CD4-positive, CD25-positive, alpha-beta regulatory T cell (primary cell): ENCODE data around the gene MBD3L5. TPM values are rescaled to one million over a fixed set of nuclear protein-coding genes. Genes with fewer than 3 reads are reported as not detected.

Experiments used
- ATAC-seq, 2 donors: fragments of 150-1000 bp; cut with Tn5 transposase; one replicate each; pipeline ENCODE4 v1.10.0; 2021; ENCODE audit warnings: low read depth in 2 of 2, moderate number of reproducible peaks in 2 of 2, moderate library complexity in 1 of 2
- DNase-seq, 3 donors: peaks; one replicate each; pipeline versions ENCODE4 v3.0.0 to v3.0.0-alpha.2; 2012 to 2022; ENCODE audit warnings: mixed read lengths in 1 of 3
- H3K27ac ChIP-seq: one replicate; pipeline ENCODE4 v1.7.0; 2013; ENCODE audit warnings: mild to moderate bottlenecking, low read length; ENCODE audit not compliant: insufficient read depth, poor library complexity, severe bottlenecking
- H3K27me3 ChIP-seq: one replicate; pipeline ENCODE4 v1.7.0; 2013; ENCODE audit warnings: low read length; ENCODE audit not compliant: control insufficient read depth, insufficient read depth
- H3K36me3 ChIP-seq: one replicate; pipeline ENCODE4 v1.7.0; 2013; ENCODE audit warnings: mild to moderate bottlenecking, low read length, moderate library complexity; ENCODE audit not compliant: control insufficient read depth, insufficient read depth
- H3K4me1 ChIP-seq: 2 replicates; pipeline ENCODE4 v1.7.0; 2013; ENCODE audit warnings: mild to moderate bottlenecking, low read length; ENCODE audit not compliant: insufficient read depth, control insufficient read depth, poor library complexity, severe bottlenecking
- H3K4me3 ChIP-seq: one replicate; pipeline ENCODE4 v1.7.0; 2013; ENCODE audit warnings: low read depth, mild to moderate bottlenecking, low read length, moderate library complexity
- H3K9me3 ChIP-seq, 2 experiments: 1 replicate in 1 of 2; 2 replicates in 1 of 2; pipeline ENCODE4 v1.7.0; 2013; ENCODE audit warnings: low read length in 2 of 2, mild to moderate bottlenecking in 1 of 2, moderate library complexity in 1 of 2; ENCODE audit not compliant: control insufficient read depth in 2 of 2
- H3K27ac Mint-ChIP-seq, 3 donors: one replicate each; pipeline ENCODE4 v1.8.0; 2020 to 2022; ENCODE audit warnings: mild to moderate bottlenecking in 3 of 3, mixed read lengths in 3 of 3, moderate library complexity in 2 of 3
- H3K27me3 Mint-ChIP-seq: one replicate; pipeline ENCODE4 v1.8.0; 2022; ENCODE audit warnings: mild to moderate bottlenecking, mixed read lengths
- H3K36me3 Mint-ChIP-seq: one replicate; pipeline ENCODE4 v1.8.0; 2020; ENCODE audit warnings: mixed read lengths
- H3K4me1 Mint-ChIP-seq, 4 donors: one replicate each; pipeline ENCODE4 v1.8.0; 2020 to 2022; ENCODE audit warnings: mixed read lengths in 4 of 4, mild to moderate bottlenecking in 1 of 4
- H3K4me3 Mint-ChIP-seq, 4 donors: one replicate each; pipeline ENCODE4 v1.8.0; 2020 to 2022; ENCODE audit warnings: mild to moderate bottlenecking in 4 of 4, mixed read lengths in 4 of 4, moderate library complexity in 3 of 4
- H3K9me3 Mint-ChIP-seq, 7 donors: one replicate each; pipeline ENCODE4 v1.8.0; 2020 to 2022; ENCODE audit warnings: mixed read lengths in 7 of 7, mild to moderate bottlenecking in 3 of 7, moderate library complexity in 2 of 7
- polyA plus RNA-seq, 4 donors: library from polyadenylated mRNA; unstranded; fragments of 300-500 nt; fragmentation: Illumina TruSeq; gene quantifications; one replicate each; pipeline ENCODE4 v1.2.3, GENCODE V29; 2021
- total RNA-seq: library from RNA; stranded (reverse); gene quantifications from one replicate; pipeline ENCODE4 v1.2.3, GENCODE V29; 2022

The MBD3L5 gene
- total and polyA plus RNA-seq, 5 donors from 2014 or later = not detected

DNA sequence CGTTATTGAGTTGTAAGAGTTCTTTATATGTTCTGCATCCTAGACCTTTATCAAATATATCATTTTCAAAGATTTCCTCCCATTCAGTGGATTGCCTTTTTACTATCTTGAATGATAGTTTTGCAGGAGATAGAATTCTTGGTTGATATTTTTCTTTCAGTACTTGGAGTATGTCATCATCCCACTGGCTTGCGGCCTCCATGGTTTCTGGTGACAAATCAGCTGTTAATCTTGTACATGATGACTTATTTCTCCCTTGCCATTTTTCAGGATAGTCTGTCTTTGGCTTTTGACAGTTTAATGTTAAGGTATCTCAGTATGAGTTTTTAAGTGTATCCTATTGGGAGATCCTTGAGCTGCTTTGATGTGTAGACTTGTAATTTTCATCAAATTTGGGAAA is 47.6 kb downstream of the MBD3L5 start:
- H3K27me3 ChIP-seq = no peaks in the 10 kb centered on the region
- no peaks in the 10 kb centered on the region for H3K4me1 ChIP-seq
- peaks cover 81% of the 10 kb centered on the region for H3K36me3 Mint-ChIP-seq
- H3K9me3 Mint-ChIP-seq = peaks cover 0 to 73% (median 22%) of the 10 kb centered on the region in 7 donors
- peaks cover 4% of the 10 kb centered on the region for H3K27me3 Mint-ChIP-seq
- no peak for ATAC-seq
- no peak for DNase-seq
- peaks cover 66 to 78% of the 10 kb centered on the region in 2 experiments for H3K9me3 ChIP-seq
- H3K4me3 ChIP-seq = no peak overlapping the region
- peaks cover 97% of the 10 kb centered on the region for H3K36me3 ChIP-seq
- H3K4me1 Mint-ChIP-seq = peaks cover 0 to 11% (median 3%) of the 10 kb centered on the region in 4 donors
- no peak overlapping the region for H3K27ac Mint-ChIP-seq
- no peak overlapping the region for H3K4me3 Mint-ChIP-seq
- H3K27ac ChIP-seq = no peak overlapping the region

Other genes with a start within 250 kb of the MBD3L5 start
- gene ADGRE1, start 143.0 kb upstream of the MBD3L5 start, total RNA-seq = 2.4 TPM
- 1 to 10 TPM in 3 of 4 donors, under 1 TPM in 1; 0.92 to 2.0 (median 1.2) TPM for gene ADGRE1, start 143.0 kb upstream of the MBD3L5 start, polyA plus RNA-seq
- not detected for gene MBD3L2B, start 9.1 kb upstream of the MBD3L5 start, total RNA-seq
- gene MBD3L2B, start 9.1 kb upstream of the MBD3L5 start, polyA plus RNA-seq = not detected
- not detected for gene MBD3L4, start 9.6 kb downstream of the MBD3L5 start, total RNA-seq
- gene MBD3L4, start 9.6 kb downstream of the MBD3L5 start, polyA plus RNA-seq = not detected
- not detected for gene MBD3L2, start 18.7 kb downstream of the MBD3L5 start, total RNA-seq
- gene MBD3L2, start 18.7 kb downstream of the MBD3L5 start, polyA plus RNA-seq = not detected
- gene MBD3L3, start 28.1 kb downstream of the MBD3L5 start, total RNA-seq = not detected
- gene MBD3L3, start 28.1 kb downstream of the MBD3L5 start, polyA plus RNA-seq = not detected
- 10.7 TPM for gene ZNF557, start 39.1 kb downstream of the MBD3L5 start, total RNA-seq
- gene ZNF557, start 39.1 kb downstream of the MBD3L5 start, polyA plus RNA-seq = 1 to 10 TPM; 2.0 to 7.2 (median 5.6) TPM